GM18526 (cell line): ENCODE data around the gene GABRB1.

Experiments used
- POLR2A ChIP-seq: IDR thresholded peaks from 3 replicates; pipeline ENCODE4 v1.6.1; 2011; ENCODE audit not compliant: insufficient read length; ENCODE audit errors: extremely low read depth

The GABRB1 gene

GRCh38 chr4:47349326-47349725, 318.0 kb downstream of the GABRB1 start:
- no peak for TF ChIP-seq POLR2A

- no peak for TF ChIP-seq POLR2A
Measured at GRCh38 chr4:47355568-47355967, 324.2 kb downstream of the GABRB1 start.

GRCh38 chr4:47359891-47360290, 328.5 kb downstream of the GABRB1 start:
- TF ChIP-seq POLR2A = no peak

GRCh38 chr4:47367761-47368160, 336.4 kb downstream of the GABRB1 start:
- TF ChIP-seq POLR2A = no peak

- TF ChIP-seq POLR2A = no peak
Measured at GRCh38 chr4:47368211-47368610, 336.8 kb downstream of the GABRB1 start.

- no peak for TF ChIP-seq POLR2A
Measured at GRCh38 chr4:47372561-47372960, 341.2 kb downstream of the GABRB1 start.

GRCh38 chr4:47373174-47373573, 341.8 kb downstream of the GABRB1 start:
- no peak for TF ChIP-seq POLR2A

GRCh38 chr4:47373709-47374108, 342.3 kb downstream of the GABRB1 start:
- TF ChIP-seq POLR2A = no peak

GRCh38 chr4:47374477-47374876, 343.1 kb downstream of the GABRB1 start:
- no peak for TF ChIP-seq POLR2A

- TF ChIP-seq POLR2A = no peak
Measured at GRCh38 chr4:47381172-47381571, 349.8 kb downstream of the GABRB1 start.

- TF ChIP-seq POLR2A = no peak
Measured at GRCh38 chr4:47382846-47383360, 351.5 kb downstream of the GABRB1 start.

- TF ChIP-seq POLR2A = no peak
Measured at GRCh38 chr4:47383829-47384427, 352.6 kb downstream of the GABRB1 start.

- no peak for TF ChIP-seq POLR2A
Measured at GRCh38 chr4:47386146-47386545, 354.8 kb downstream of the GABRB1 start.

- TF ChIP-seq POLR2A = no peak
Measured at GRCh38 chr4:47386561-47387235, 355.3 kb downstream of the GABRB1 start.

- TF ChIP-seq POLR2A = no peak
Measured at GRCh38 chr4:47390428-47391125, 359.2 kb downstream of the GABRB1 start.

- no peak for TF ChIP-seq POLR2A
Measured at GRCh38 chr4:47391256-47391655, 359.9 kb downstream of the GABRB1 start.

GRCh38 chr4:47406408-47406807, 375.0 kb downstream of the GABRB1 start:
- TF ChIP-seq POLR2A = no peak

- no peak for TF ChIP-seq POLR2A
Measured at GRCh38 chr4:47410271-47410670, 378.9 kb downstream of the GABRB1 start.
